HL-60 (cell line): ENCODE results near the gene MYH11.

ENCODE experiments used
- DNase-seq, 2 experiments: peaks; one replicate each; pipeline ENCODE4 v3.0.0-alpha.2; 2010 to 2020; ENCODE audit warnings: low read depth in 1 of 2, low spot score in 1 of 2
- H3K27ac ChIP-seq: fragments of 250-450 bp; sonication (Bioruptor Pico); replicated peaks from 2 replicates; pipeline ENCODE4 v1.5.1; 2020; ENCODE audit warnings: mild to moderate bottlenecking, moderate library complexity
- H3K27me3 ChIP-seq: fragments of 250-450 bp; sonication (Bioruptor Pico); 2 replicates; pipeline ENCODE4 v1.5.1; 2021; ENCODE audit warnings: mild to moderate bottlenecking, moderate library complexity; ENCODE audit not compliant: insufficient read depth, poor library complexity, severe bottlenecking
- H3K4me3 ChIP-seq: replicated peaks from 2 replicates; pipeline ENCODE4 v1.5.1; 2011; ENCODE audit warnings: mild to moderate bottlenecking, control low read depth, low read length; ENCODE audit not compliant: insufficient read depth
- GABPA ChIP-seq: IDR thresholded peaks from 2 replicates; pipeline ENCODE4 v1.6.1; 2012; ENCODE audit warnings: low read depth
- POLR2AphosphoS5 ChIP-seq: IDR thresholded peaks from 2 replicates; pipeline ENCODE4 v1.6.1; 2012; ENCODE audit warnings: low read depth
- SPI1 ChIP-seq: IDR thresholded peaks from 2 replicates; pipeline ENCODE4 v1.6.1; 2012; ENCODE audit warnings: low read depth, mild to moderate bottlenecking, borderline replicate concordance
- TF ChIP-seq, protein P1 (sequence below): IDR thresholded peaks from one replicate; pipeline ENCODE4 v1.5.1; 2011; ENCODE audit warnings: low read length, control low read depth, inconsistent platforms; ENCODE audit not compliant: insufficient read depth
- TF ChIP-seq, protein P2 (sequence below): IDR thresholded peaks from 2 replicates; pipeline ENCODE4 v1.6.1; 2012; ENCODE audit warnings: low read depth; ENCODE audit not compliant: insufficient replicate concordance

MYH11 gene

GRCh38 chr16:15856182-15856581 is 646 bp downstream of the MYH11 start:
- H3K27ac ChIP-seq = no peak overlapping the region
- no peak overlapping the region for H3K4me3 ChIP-seq
- TF ChIP-seq SPI1 (no peak), GABPA (no peak), POLR2AphosphoS5 (no peak)
- TF ChIP-seq, protein P1, sequence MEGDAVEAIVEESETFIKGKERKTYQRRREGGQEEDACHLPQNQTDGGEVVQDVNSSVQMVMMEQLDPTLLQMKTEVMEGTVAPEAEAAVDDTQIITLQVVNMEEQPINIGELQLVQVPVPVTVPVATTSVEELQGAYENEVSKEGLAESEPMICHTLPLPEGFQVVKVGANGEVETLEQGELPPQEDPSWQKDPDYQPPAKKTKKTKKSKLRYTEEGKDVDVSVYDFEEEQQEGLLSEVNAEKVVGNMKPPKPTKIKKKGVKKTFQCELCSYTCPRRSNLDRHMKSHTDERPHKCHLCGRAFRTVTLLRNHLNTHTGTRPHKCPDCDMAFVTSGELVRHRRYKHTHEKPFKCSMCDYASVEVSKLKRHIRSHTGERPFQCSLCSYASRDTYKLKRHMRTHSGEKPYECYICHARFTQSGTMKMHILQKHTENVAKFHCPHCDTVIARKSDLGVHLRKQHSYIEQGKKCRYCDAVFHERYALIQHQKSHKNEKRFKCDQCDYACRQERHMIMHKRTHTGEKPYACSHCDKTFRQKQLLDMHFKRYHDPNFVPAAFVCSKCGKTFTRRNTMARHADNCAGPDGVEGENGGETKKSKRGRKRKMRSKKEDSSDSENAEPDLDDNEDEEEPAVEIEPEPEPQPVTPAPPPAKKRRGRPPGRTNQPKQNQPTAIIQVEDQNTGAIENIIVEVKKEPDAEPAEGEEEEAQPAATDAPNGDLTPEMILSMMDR = no peak
- TF ChIP-seq, protein P2, sequence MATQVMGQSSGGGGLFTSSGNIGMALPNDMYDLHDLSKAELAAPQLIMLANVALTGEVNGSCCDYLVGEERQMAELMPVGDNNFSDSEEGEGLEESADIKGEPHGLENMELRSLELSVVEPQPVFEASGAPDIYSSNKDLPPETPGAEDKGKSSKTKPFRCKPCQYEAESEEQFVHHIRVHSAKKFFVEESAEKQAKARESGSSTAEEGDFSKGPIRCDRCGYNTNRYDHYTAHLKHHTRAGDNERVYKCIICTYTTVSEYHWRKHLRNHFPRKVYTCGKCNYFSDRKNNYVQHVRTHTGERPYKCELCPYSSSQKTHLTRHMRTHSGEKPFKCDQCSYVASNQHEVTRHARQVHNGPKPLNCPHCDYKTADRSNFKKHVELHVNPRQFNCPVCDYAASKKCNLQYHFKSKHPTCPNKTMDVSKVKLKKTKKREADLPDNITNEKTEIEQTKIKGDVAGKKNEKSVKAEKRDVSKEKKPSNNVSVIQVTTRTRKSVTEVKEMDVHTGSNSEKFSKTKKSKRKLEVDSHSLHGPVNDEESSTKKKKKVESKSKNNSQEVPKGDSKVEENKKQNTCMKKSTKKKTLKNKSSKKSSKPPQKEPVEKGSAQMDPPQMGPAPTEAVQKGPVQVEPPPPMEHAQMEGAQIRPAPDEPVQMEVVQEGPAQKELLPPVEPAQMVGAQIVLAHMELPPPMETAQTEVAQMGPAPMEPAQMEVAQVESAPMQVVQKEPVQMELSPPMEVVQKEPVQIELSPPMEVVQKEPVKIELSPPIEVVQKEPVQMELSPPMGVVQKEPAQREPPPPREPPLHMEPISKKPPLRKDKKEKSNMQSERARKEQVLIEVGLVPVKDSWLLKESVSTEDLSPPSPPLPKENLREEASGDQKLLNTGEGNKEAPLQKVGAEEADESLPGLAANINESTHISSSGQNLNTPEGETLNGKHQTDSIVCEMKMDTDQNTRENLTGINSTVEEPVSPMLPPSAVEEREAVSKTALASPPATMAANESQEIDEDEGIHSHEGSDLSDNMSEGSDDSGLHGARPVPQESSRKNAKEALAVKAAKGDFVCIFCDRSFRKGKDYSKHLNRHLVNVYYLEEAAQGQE = no peak
- peaks cover 24% of the 10 kb centered on the region for H3K27me3 ChIP-seq
- DNase-seq = no peak

DNA sequence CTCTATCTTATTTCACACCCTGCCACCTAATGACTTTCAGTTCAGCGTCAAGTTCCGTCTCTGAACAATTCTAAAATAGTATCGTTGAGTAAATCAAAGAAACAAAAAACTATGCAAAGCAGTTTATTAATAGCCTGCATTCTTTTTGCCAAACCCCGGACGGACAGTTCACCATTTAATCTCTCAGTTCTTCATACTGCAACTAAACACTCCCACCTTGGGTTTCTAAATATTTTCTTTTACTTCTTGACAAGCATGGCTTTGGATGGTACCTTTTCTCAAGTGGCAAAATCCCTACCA is 1.2 kb downstream of the MYH11 start:
- H3K27me3 ChIP-seq = peaks cover 24% of the 10 kb centered on the region
- H3K27ac ChIP-seq = no peak overlapping the region
- TF ChIP-seq, protein P1 = no peak
- TF ChIP-seq, protein P2 = no peak
- TF ChIP-seq GABPA = no peak
- TF ChIP-seq SPI1 = no peak
- DNase-seq = no peak
- no peak overlapping the region for H3K4me3 ChIP-seq

DNA sequence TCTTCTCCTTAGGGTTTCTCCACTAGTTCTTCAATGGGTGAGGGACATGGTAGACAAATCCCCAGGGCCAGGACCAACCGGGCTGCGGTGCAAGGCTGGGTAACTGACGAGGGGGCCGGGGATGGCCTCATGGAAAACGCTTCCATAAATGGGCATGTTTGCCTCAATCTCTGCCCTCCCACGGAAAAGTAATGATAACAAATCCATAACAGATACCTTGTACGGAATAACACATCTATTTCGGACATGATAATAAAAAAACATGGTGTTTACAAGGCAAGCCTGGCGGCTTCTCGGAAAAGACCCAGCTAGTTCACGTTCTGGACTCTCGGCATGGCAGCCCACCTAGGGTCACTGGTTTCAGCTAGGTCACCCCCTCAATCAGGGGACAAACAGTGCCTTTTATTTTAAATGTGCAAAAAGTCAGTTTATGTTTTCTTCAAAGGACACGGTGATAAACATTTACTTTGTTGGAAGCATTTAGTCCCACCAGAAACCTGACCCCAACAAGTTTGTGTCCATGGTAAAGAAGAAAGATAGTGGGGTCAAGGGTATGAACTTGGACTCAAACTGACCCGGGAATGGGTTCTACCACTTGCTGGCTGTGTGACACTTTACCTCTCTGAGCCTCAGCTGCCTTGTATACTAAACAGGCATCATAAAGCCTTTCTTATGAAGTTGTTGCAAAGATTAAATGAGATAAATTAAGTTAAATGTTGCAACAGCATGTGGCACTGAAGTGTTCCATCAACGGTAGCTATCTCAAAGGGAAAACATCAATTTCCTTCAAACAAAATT is 1.7 kb downstream of the MYH11 start:
- no peak overlapping the region for H3K4me3 ChIP-seq
- TF ChIP-seq, protein P2 = no peak
- no peak for TF ChIP-seq SPI1
- TF ChIP-seq POLR2AphosphoS5 = no peak
- TF ChIP-seq GABPA = no peak
- TF ChIP-seq, protein P1 = no peak
- no peak for DNase-seq
- peaks cover 24% of the 10 kb centered on the region for H3K27me3 ChIP-seq
- H3K27ac ChIP-seq = no peak overlapping the region
